Activated naive CD4-positive, alpha-beta T cell treated with anti-CD3 and anti-CD28 coated beads, Interleukin-2, amount 50 U/mL, for 72 hours (primary cell): Measurements from ENCODE around the gene CCDC51. TPM values are rescaled to one million over a fixed set of nuclear protein-coding genes. Genes with fewer than 3 reads are reported as not detected.
"Not testable (repeated sequence)": the region's sequence is repeated elsewhere in the genome, so short reads cannot be mapped to it uniquely, and the experiment has no call there.

ENCODE experiments used
- ATAC-seq, 2 donors: fragments of 150-1000 bp; cut with Tn5 transposase; 2 replicates each; pipeline ENCODE4 v1.10.0; 2021; ENCODE audit warnings: mild to moderate bottlenecking in 2 of 2, moderate library complexity in 2 of 2
- DNase-seq, 2 donors: peaks; one replicate each; pipeline ENCODE4 v3.0.0; 2021 to 2022; ENCODE audit warnings: low spot score in 2 of 2
- H3K27ac Mint-ChIP-seq, 2 donors: one replicate each; pipeline ENCODE4 v1.8.0; 2022; ENCODE audit warnings: mild to moderate bottlenecking in 2 of 2, mixed read lengths in 2 of 2
- H3K36me3 Mint-ChIP-seq, 2 donors: one replicate each; pipeline ENCODE4 v1.8.0; 2022; ENCODE audit warnings: mixed read lengths in 2 of 2
- H3K9me3 Mint-ChIP-seq, 2 donors: one replicate each; pipeline ENCODE4 v1.8.0; 2022; ENCODE audit warnings: mixed read lengths in 2 of 2
- total RNA-seq, 2 donors: library from RNA; stranded (reverse); gene quantifications; one replicate each; pipeline ENCODE4 v1.2.3, GENCODE V29; 2022

CCDC51 gene
- 10 to 100 TPM; 21.7 to 27.1 TPM for total RNA-seq

GRCh38 chr3:48439820-48440589 lies at the start of gene CCDC51, which contains the start of gene TMA7:
Gene CCDC51, minus strand, starts transcription at chr3:48440119. Its CDS starts 4,991 bp downstream, at chr3:48435128.
Gene TMA7, plus strand, starts transcription at chr3:48440257. Its CDS starts 40 bp downstream, at chr3:48440297.
- DNase-seq, result peak; percentile 96 to 98
- Mint-ChIP-seq H3K9me3 (no peaks in the 10 kb centered on the region), H3K36me3 (peaks cover 14 to 17% of the 10 kb centered on the region in 2 donors), H3K27ac (peak within 1 kb of the TSS in 1 of 2 donors; percentile 96)
- peak; percentile 98 for ATAC-seq

GRCh38 chr3:48486952-48487351 lies 47.0 kb upstream of the CCDC51 start:
- DNase-seq (no peak), ATAC-seq (no peak)
- Mint-ChIP-seq H3K9me3 (no peaks in the 10 kb centered on the region), H3K27ac (no peak overlapping the region), H3K36me3 (no peaks in the 10 kb centered on the region)

- not testable (repeated sequence) for ATAC-seq, H3K27ac Mint-ChIP-seq, DNase-seq, H3K9me3 Mint-ChIP-seq, H3K36me3 Mint-ChIP-seq
Measured at GRCh38 chr3:48482822-48483221, 42.9 kb upstream of the CCDC51 start.

GRCh38 chr3:48480891-48481290 lies 41.0 kb upstream of the CCDC51 start:
- DNase-seq, H3K9me3 Mint-ChIP-seq, H3K27ac Mint-ChIP-seq, ATAC-seq, H3K36me3 Mint-ChIP-seq: not testable (repeated sequence)

- DNase-seq (peak in 1 of 2 donors; percentile 47), ATAC-seq (peak; percentile 79 to 85)
- Mint-ChIP-seq H3K9me3 (no peaks in the 10 kb centered on the region), H3K36me3 (peaks cover 0 to 14% of the 10 kb centered on the region in 2 donors), H3K27ac (peak overlapping the region; percentile 89 to 93)
Measured at GRCh38 chr3:48478626-48479555, 39.0 kb upstream of the CCDC51 start.

GRCh38 chr3:48477959-48478520 lies 38.1 kb upstream of the CCDC51 start:
- H3K27ac Mint-ChIP-seq, result peak overlapping the region; percentile 78 to 89
- H3K36me3 Mint-ChIP-seq, result peaks cover 0 to 14% of the 10 kb centered on the region in 2 donors
- H3K9me3 Mint-ChIP-seq, result no peaks in the 10 kb centered on the region
- DNase-seq (no peak), ATAC-seq (no peak)

GRCh38 chr3:48476426-48477053 lies 36.6 kb upstream of the CCDC51 start:
- H3K9me3 Mint-ChIP-seq, result no peaks in the 10 kb centered on the region
- no peak for ATAC-seq
- DNase-seq, result no peak
- peak overlapping the region in 1 of 2 donors; percentile 65 for H3K27ac Mint-ChIP-seq
- H3K36me3 Mint-ChIP-seq, result peaks cover 0 to 14% of the 10 kb centered on the region in 2 donors

GRCh38 chr3:48475188-48475587 lies 35.3 kb upstream of the CCDC51 start:
- ATAC-seq (no peak), DNase-seq (no peak)
- Mint-ChIP-seq H3K9me3 (no peaks in the 10 kb centered on the region), H3K36me3 (peaks cover 0 to 14% of the 10 kb centered on the region in 2 donors), H3K27ac (peak overlapping the region in 1 of 2 donors; percentile 65)

- H3K27ac Mint-ChIP-seq, result peak overlapping the region; percentile 65 to 91
- peaks cover 0 to 16% of the 10 kb centered on the region in 2 donors for H3K36me3 Mint-ChIP-seq
- ATAC-seq, result no peak
- H3K9me3 Mint-ChIP-seq, result no peaks in the 10 kb centered on the region
- no peak for DNase-seq
Measured at GRCh38 chr3:48474619-48475018, 34.7 kb upstream of the CCDC51 start.

- peak overlapping the region in 1 of 2 donors; percentile 98 for H3K27ac Mint-ChIP-seq
- peaks cover 0 to 22% of the 10 kb centered on the region in 2 donors for H3K36me3 Mint-ChIP-seq
- DNase-seq, ATAC-seq, H3K9me3 Mint-ChIP-seq: not testable (repeated sequence)
Measured at GRCh38 chr3:48474031-48474430, 34.1 kb upstream of the CCDC51 start.

GRCh38 chr3:48473617-48473952 lies 33.7 kb upstream of the CCDC51 start:
- peaks cover 0 to 23% of the 10 kb centered on the region in 2 donors for H3K36me3 Mint-ChIP-seq

GRCh38 chr3:48472923-48473616 lies 33.2 kb upstream of the CCDC51 start:
- no peaks in the 10 kb centered on the region for H3K9me3 Mint-ChIP-seq
- peak overlapping the region; percentile 94 to 98 for H3K27ac Mint-ChIP-seq
- DNase-seq (peak; percentile 92 to 93), ATAC-seq (peak; percentile 89 to 91)
- H3K36me3 Mint-ChIP-seq, result peaks cover 0 to 26% of the 10 kb centered on the region in 2 donors

More at GRCh38 chr3:48473617-48473952, 33.7 kb upstream of the CCDC51 start:
- no peak for DNase-seq
- no peaks in the 10 kb centered on the region for H3K9me3 Mint-ChIP-seq
- H3K27ac Mint-ChIP-seq, result peak overlapping the region; percentile 94 to 98
- no peak for ATAC-seq

- peaks cover 5 to 31% of the 10 kb centered on the region in 2 donors for H3K36me3 Mint-ChIP-seq
- H3K27ac Mint-ChIP-seq, result peak overlapping the region; percentile 94 to 98
- no peaks in the 10 kb centered on the region for H3K9me3 Mint-ChIP-seq
- ATAC-seq (no peak), DNase-seq (no peak)
Measured at GRCh38 chr3:48472673-48472922, 32.7 kb upstream of the CCDC51 start.

GRCh38 chr3:48470286-48470685 lies 30.4 kb upstream of the CCDC51 start:
- DNase-seq (no peak), ATAC-seq (no peak)
- H3K9me3 Mint-ChIP-seq, result no peaks in the 10 kb centered on the region
- H3K36me3 Mint-ChIP-seq, result peaks cover 19 to 46% of the 10 kb centered on the region in 2 donors
- H3K27ac Mint-ChIP-seq, result peak overlapping the region; percentile 96 to 98

- Mint-ChIP-seq H3K9me3 (no peaks in the 10 kb centered on the region), H3K36me3 (peaks cover 19 to 38% of the 10 kb centered on the region in 2 donors), H3K27ac (peak overlapping the region; percentile 96 to 98)
- DNase-seq (peak in 1 of 2 donors; percentile 53), ATAC-seq (no peak)
Measured at GRCh38 chr3:48469046-48469915, 29.4 kb upstream of the CCDC51 start.
